GM12878 (cell line): ENCODE data around the gene PLXND1. TPM values are rescaled to one million over a fixed set of nuclear protein-coding genes. Genes with fewer than 3 reads are reported as not detected.

Experiments used
- ATAC-seq: fragments of 200-7000 bp; cut with Tn5 transposase; 3 replicates; pipeline ENCODE4 v1.9.1; 2020; ENCODE audit warnings: mild to moderate bottlenecking, moderate library complexity
- Bru-seq: library from RNA; stranded (reverse); fragments of 400-500 nt; gene quantifications from one replicate; lab custom pipeline; 2021; lab: Mats Ljungman, UMichigan
- BruChase-seq, 2 experiments: library from RNA; stranded (reverse); fragments of 400-500 nt; gene quantifications; one replicate each; lab custom pipeline; 2021; lab: Mats Ljungman, UMichigan
- BruUV-seq: library from RNA; stranded (reverse); fragments of 400-500 nt; replicated peaks from 2 replicates; lab custom pipeline; 2021; lab: Mats Ljungman, UMichigan
- CTCF ChIA-PET: fragments of 300-600 bp; sonication (Branson Sonifier 250); formaldehyde crosslinking; extraction: SDS; loops from one replicate; lab custom pipeline; 2021; ENCODE audit warnings: inconsistent platforms; lab: Yijun Ruan, JAX
- POLR2A ChIA-PET: fragments of 350-600 bp; formaldehyde crosslinking; extraction: SDS; loops from one replicate; lab custom pipeline; 2021; ENCODE audit warnings: inconsistent platforms; lab: Charles Lee
- RAD21 ChIA-PET: fragments of 300-600 bp; sonication (Branson Sonifier 250); formaldehyde crosslinking; loops from one replicate; lab custom pipeline; 2023; ENCODE audit warnings: antibody characterized with exemption; ENCODE audit not compliant: unreplicated experiment; lab: Charles Lee
- SMC1A ChIA-PET: fragments of 300-600 bp; sonication (Branson Sonifier 250); formaldehyde crosslinking; loops from one replicate; lab custom pipeline; 2023; ENCODE audit not compliant: unreplicated experiment, uncharacterized antibody; lab: Charles Lee
- DNase-seq: peaks from one replicate; pipeline ENCODE4 v3.0.0-alpha.2; 2011; ENCODE audit warnings: low read depth, low spot score
- FAIRE-seq: peaks from 3 replicates; lab custom pipeline; 2011; peaks lifted over from hg19 to GRCh38; lab: Jason Lieb, UNC
- H2AFZ ChIP-seq: 2 replicates; pipeline ENCODE4 v1.6.0; 2011; ENCODE audit warnings: low read depth, low read length, control low read depth; ENCODE audit not compliant: control insufficient read depth
- H3K27ac ChIP-seq: 2 replicates; pipeline ENCODE4 v1.5.1; 2011; ENCODE audit warnings: control low read depth; ENCODE audit not compliant: control insufficient read depth, insufficient read depth
- H3K27me3 ChIP-seq, 2 experiments: replicated peaks in 1 of 2; 2 replicates each; pipeline versions ENCODE4 v1.6.0 to v1.6.1; 2011; ENCODE audit warnings: low read length in 1 of 2; ENCODE audit not compliant: control insufficient read depth in 2 of 2, insufficient read depth in 2 of 2
- H3K36me3 ChIP-seq, 2 experiments: 2 replicates each; pipeline ENCODE4 v1.5.1; 2011; ENCODE audit warnings: low read length in 1 of 2; ENCODE audit not compliant: control insufficient read depth in 2 of 2, insufficient read depth in 2 of 2
- H3K4me1 ChIP-seq: 2 replicates; pipeline ENCODE4 v1.6.1; 2011; ENCODE audit warnings: mild to moderate bottlenecking, low read length, moderate library complexity, mixed read lengths; ENCODE audit not compliant: control insufficient read depth, insufficient read depth
- H3K4me2 ChIP-seq: 2 replicates; pipeline ENCODE4 v1.6.0; 2011; ENCODE audit warnings: control low read depth; ENCODE audit not compliant: control insufficient read depth, insufficient read depth
- H3K4me3 ChIP-seq: fragments of 200-600 bp; sonication (generic); 2 replicates; pipeline ENCODE4 v1.5.1; 2016
- H3K79me2 ChIP-seq: 2 replicates; pipeline ENCODE4 v1.6.0; 2011; ENCODE audit warnings: low read length; ENCODE audit not compliant: control insufficient read depth, insufficient read depth
- H3K9ac ChIP-seq: 2 replicates; pipeline ENCODE4 v1.8.0; 2011; ENCODE audit warnings: low read length, control low read depth, mixed read lengths; ENCODE audit not compliant: control insufficient read depth, insufficient read depth
- H3K9me3 ChIP-seq: replicated peaks from 3 replicates; pipeline ENCODE4 v1.5.1; 2011; ENCODE audit warnings: mild to moderate bottlenecking, low read length; ENCODE audit not compliant: control insufficient read depth, insufficient read depth
- H4K20me1 ChIP-seq: 2 replicates; pipeline ENCODE4 v1.6.0; 2011; ENCODE audit not compliant: control insufficient read depth, insufficient read depth
- CHD2 ChIP-seq: IDR thresholded peaks from 2 replicates; pipeline ENCODE4 v1.6.1; 2011; ENCODE audit warnings: low read depth, low read length, improper control_type of control experiment, borderline replicate concordance
- EGR1 ChIP-seq, 2 experiments: IDR thresholded peaks; 1 replicate in 1 of 2; 2 replicates in 1 of 2; pipeline ENCODE4 v1.6.1; 2011 to 2012; ENCODE audit warnings: low read depth in 2 of 2, low read length in 2 of 2, borderline replicate concordance in 1 of 2, mild to moderate bottlenecking in 1 of 2, moderate library complexity in 1 of 2
- FOS ChIP-seq: IDR thresholded peaks from 3 replicates; pipeline ENCODE4 v1.6.1; 2011; ENCODE audit warnings: borderline replicate concordance; ENCODE audit not compliant: insufficient read length; ENCODE audit errors: extremely low read depth
- HDGF ChIP-seq: fragments of 450-650 bp; IDR thresholded peaks from 2 replicates; pipeline ENCODE4 v1.6.1; 2016; ENCODE audit warnings: antibody characterized with exemption
- RCOR1 ChIP-seq: conservative IDR thresholded peaks from 2 replicates; pipeline ENCODE4 v1.6.1; 2012; ENCODE audit warnings: low read depth, low read length, improper control_type of control experiment
- TARDBP ChIP-seq: IDR thresholded peaks from 2 replicates; pipeline ENCODE4 v1.6.1; 2016; ENCODE audit warnings: borderline replicate concordance
- YBX1 ChIP-seq: fragments of 450-650 bp; IDR thresholded peaks from 2 replicates; pipeline ENCODE4 v1.6.1; 2016; ENCODE audit warnings: antibody characterized with exemption
- WGBS: methylation state at CpG from one replicate; pipeline ENCODE4 v1.1.6; 2016; ENCODE audit warnings: low lambda C conversion rate; ENCODE audit not compliant: insufficient replicate concordance, insufficient coverage; ENCODE audit errors: missing lambda C conversion rate; 5-methylcytosine and 5-hydroxymethylcytosine counted together
- in situ Hi-C: fragments of 300-500 bp; cut with MboI; formaldehyde crosslinking; loops from 9 replicates; pipeline ENCODE4 v1.14.3; 2018; ENCODE audit warnings: mixed read lengths
- intact Hi-C: fragments of 100-400 bp; cut with micrococcal nuclease; formaldehyde crosslinking; loops from one replicate; pipeline ENCODE4 v1.14.2; 2022; ENCODE audit not compliant: unreplicated experiment
- long read RNA-seq, 2 experiments: library from polyadenylated mRNA; unstranded; transcript quantifications; one replicate each; pipeline ENCODE4 v2.0.0, GENCODE V29; 2019 to 2020
- polyA minus RNA-seq, 3 experiments: library from RNA; depleted of rRNA, polyadenylated mRNA; stranded (reverse); fragments of >200 nt; gene quantifications; 2 replicates each; pipeline ENCODE4 v1.2.3, GENCODE V29; 2011
- polyA plus RNA-seq, 11 experiments: library from polyadenylated mRNA; depleted of rRNA in 4 of 11; unstranded in 6 of 11; stranded (reverse) in 5 of 11; fragments of >200 nt; fragmentation: Nextera tagmentation in 4 of 11; fragmentation: Illumina TruSeq in 1 of 11; extraction: Ambion mirVana in 4 of 11; extraction: Trizol in 1 of 11; gene quantifications; 1 replicate in 1 of 11; 2 replicates in 10 of 11; pipeline versions ENCODE4 v1.2.1 to v1.2.3, GENCODE V29; 2011 to 2016; ENCODE audit warnings: inconsistent platforms in 2 of 11, missing spikeins in 2 of 11, low read depth in 1 of 11
- total RNA-seq, 4 experiments: library from RNA; depleted of rRNA in 3 of 4; stranded (reverse); fragments of >200 nt in 3 of 4; fragmentation: Illumina TruSeq in 1 of 4; extraction: Trizol in 1 of 4; gene quantifications; 2 replicates each; pipeline versions ENCODE4 v1.2.1 to v1.2.3, GENCODE V29; 2013 to 2021
- TF ChIP-seq, protein P1 (sequence below): fragments of 450-650 bp; IDR thresholded peaks from 2 replicates; pipeline ENCODE4 v1.6.1; 2016; ENCODE audit warnings: mild to moderate bottlenecking

Gene PLXND1, protein sequence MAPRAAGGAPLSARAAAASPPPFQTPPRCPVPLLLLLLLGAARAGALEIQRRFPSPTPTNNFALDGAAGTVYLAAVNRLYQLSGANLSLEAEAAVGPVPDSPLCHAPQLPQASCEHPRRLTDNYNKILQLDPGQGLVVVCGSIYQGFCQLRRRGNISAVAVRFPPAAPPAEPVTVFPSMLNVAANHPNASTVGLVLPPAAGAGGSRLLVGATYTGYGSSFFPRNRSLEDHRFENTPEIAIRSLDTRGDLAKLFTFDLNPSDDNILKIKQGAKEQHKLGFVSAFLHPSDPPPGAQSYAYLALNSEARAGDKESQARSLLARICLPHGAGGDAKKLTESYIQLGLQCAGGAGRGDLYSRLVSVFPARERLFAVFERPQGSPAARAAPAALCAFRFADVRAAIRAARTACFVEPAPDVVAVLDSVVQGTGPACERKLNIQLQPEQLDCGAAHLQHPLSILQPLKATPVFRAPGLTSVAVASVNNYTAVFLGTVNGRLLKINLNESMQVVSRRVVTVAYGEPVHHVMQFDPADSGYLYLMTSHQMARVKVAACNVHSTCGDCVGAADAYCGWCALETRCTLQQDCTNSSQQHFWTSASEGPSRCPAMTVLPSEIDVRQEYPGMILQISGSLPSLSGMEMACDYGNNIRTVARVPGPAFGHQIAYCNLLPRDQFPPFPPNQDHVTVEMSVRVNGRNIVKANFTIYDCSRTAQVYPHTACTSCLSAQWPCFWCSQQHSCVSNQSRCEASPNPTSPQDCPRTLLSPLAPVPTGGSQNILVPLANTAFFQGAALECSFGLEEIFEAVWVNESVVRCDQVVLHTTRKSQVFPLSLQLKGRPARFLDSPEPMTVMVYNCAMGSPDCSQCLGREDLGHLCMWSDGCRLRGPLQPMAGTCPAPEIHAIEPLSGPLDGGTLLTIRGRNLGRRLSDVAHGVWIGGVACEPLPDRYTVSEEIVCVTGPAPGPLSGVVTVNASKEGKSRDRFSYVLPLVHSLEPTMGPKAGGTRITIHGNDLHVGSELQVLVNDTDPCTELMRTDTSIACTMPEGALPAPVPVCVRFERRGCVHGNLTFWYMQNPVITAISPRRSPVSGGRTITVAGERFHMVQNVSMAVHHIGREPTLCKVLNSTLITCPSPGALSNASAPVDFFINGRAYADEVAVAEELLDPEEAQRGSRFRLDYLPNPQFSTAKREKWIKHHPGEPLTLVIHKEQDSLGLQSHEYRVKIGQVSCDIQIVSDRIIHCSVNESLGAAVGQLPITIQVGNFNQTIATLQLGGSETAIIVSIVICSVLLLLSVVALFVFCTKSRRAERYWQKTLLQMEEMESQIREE (N-terminal part only)
- total RNA-seq (2013; cell fraction: nucleolus; rRNA removed), result 1.1 and 1.7 TPM in 2 replicates
- total RNA-seq (2014; rRNA removed) (0.16 TPM in 1 of 2 replicates, not detected in the other), total RNA-seq (2014; rRNA removed; fragmentation: Illumina TruSeq; extraction: Trizol) (not detected in 2 replicates), total RNA-seq (2021) (0.66 and 2.3 TPM in 2 replicates), polyA plus RNA-seq (2011; rRNA removed) (0.01 TPM in 1 of 2 replicates, not detected in the other), polyA plus RNA-seq (2014; fragmentation: Illumina TruSeq; extraction: Trizol) (not detected in 2 replicates), polyA plus RNA-seq (2014; fragmentation: Nextera tagmentation; extraction: Ambion mirVana) (not detected), polyA plus RNA-seq (2014; rRNA removed) (0.08 and 0.72 TPM in 2 replicates), polyA plus RNA-seq (2016; fragmentation: Nextera tagmentation; extraction: Ambion mirVana) (not detected), polyA minus RNA-seq (2011; rRNA and poly(A)+ RNA removed) (0.44 and 0.46 TPM in 2 replicates), Bru-seq, nascent RNA (percentile 11 among the genes with signal in this experiment), BruChase-seq, experiment 1, labeled RNA remaining after a 6-hour chase (percentile 16 among the genes with signal in this experiment), BruChase-seq, experiment 2, labeled RNA remaining after a 2-hour chase (percentile 14 among the genes with signal in this experiment)
- polyA plus RNA-seq (2011; ENCODE audit: low read depth), result 0.49 TPM
- 0.04 TPM in 1 of 2 replicates, not detected in the other for polyA plus RNA-seq (2011; cell fraction: cytosol; rRNA removed)
- 0.45 and 0.51 TPM in 2 replicates for polyA plus RNA-seq (2011; cell fraction: nucleus; rRNA removed)
- 0.29 and 0.51 TPM in 2 replicates for polyA plus RNA-seq (2012)
- polyA minus RNA-seq (2011; cell fraction: cytosol; rRNA and poly(A)+ RNA removed), result not detected in 2 replicates
- not detected in 2 replicates for polyA minus RNA-seq (2011; cell fraction: nucleus; rRNA and poly(A)+ RNA removed)
- long read RNA-seq, experiment 1, result 0 reads
- long read RNA-seq, experiment 2, result 0 reads

DNA sequence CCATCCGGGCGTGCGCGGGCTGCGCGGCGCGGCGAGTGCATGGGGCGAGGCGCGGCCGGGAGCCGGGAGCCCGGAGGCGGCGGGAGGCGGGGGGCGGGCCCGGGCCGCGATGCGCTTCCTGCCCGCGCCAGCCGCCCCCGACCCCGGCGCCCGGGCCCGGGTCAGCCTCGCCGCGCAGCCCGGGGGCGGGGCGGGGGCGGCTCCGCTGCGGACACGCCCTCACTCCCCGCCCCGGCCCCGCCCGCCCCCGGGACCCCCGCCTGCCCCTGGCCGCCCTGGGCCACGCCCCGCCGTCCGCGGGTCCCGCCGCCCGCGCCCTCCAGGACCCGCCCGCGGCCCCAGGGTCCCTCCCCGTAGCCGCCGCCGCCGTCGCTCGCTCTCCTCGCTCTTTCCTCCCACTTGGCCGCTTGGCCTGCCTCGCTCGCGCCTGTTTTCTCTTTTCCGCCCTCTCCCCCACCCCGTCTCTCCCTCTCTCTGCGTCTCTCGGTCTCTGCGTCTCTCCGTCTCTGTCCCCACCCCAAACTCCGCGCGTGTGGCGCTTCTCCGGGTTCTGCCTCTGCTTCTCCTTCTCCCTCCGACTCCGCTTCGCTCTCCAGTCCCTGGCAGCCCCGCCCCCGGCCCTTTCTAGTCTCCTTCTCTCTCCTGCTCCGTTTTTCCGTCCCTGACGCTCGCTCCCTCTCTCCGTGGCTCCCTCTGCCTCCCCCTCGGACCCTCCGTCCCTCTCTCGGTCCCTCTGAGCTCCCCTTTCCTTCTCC lies at the start of gene PLXND1:
Gene PLXND1, minus strand, starts transcription at position 41 of the 755 bp plus-strand sequence. Its CDS starts 37 bp downstream, at position 4.
- no peak for FAIRE-seq
- peak within 1 kb of the TSS; percentile 44; the same call in 1 of the 2 replicates for H3K4me3 ChIP-seq
- no peaks in the 10 kb centered on the region for H3K79me2 ChIP-seq
- intact Hi-C loops (no loop called here), in situ Hi-C loops (no loop called here)
- no peaks in the 10 kb centered on the region for H4K20me1 ChIP-seq
- POLR2A ChIA-PET, result no interaction called here
- CTCF ChIA-PET, result interaction anchor here (0.9 kb wide), 1 partner anchor 117 kb away, joined by 3 read pairs; no protein-coding TSS in a partner anchor
- no peak within 1 kb of the TSS for H3K9ac ChIP-seq
- no peak within 1 kb of the TSS for H3K27ac ChIP-seq
- H3K4me1 ChIP-seq, result no peaks in the 10 kb centered on the region
- no peak for DNase-seq
- RAD21 ChIA-PET, result interaction anchor here (2.1 kb wide), 1 partner anchor 117 kb away, joined by 6 read pairs; no protein-coding TSS in a partner anchor
- H2AFZ ChIP-seq, result peak within 1 kb of the TSS; percentile 69
- no peaks in the 10 kb centered on the region for H3K9me3 ChIP-seq
- peak; percentile 47 for ATAC-seq
- no peak for TF ChIP-seq CHD2
- TF ChIP-seq YBX1, result no peak
- no peak for TF ChIP-seq RCOR1
- TF ChIP-seq, protein P1, sequence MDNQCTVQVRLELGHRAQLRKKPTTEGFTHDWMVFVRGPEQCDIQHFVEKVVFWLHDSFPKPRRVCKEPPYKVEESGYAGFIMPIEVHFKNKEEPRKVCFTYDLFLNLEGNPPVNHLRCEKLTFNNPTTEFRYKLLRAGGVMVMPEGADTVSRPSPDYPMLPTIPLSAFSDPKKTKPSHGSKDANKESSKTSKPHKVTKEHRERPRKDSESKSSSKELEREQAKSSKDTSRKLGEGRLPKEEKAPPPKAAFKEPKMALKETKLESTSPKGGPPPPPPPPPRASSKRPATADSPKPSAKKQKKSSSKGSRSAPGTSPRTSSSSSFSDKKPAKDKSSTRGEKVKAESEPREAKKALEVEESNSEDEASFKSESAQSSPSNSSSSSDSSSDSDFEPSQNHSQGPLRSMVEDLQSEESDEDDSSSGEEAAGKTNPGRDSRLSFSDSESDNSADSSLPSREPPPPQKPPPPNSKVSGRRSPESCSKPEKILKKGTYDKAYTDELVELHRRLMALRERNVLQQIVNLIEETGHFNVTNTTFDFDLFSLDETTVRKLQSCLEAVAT, result no peak
- no peak for TF ChIP-seq TARDBP
- TF ChIP-seq HDGF, result peak; percentile 66
- TF ChIP-seq EGR1 (IDR thresholded peaks at IDR 0.05; ENCODE audit: borderline replicate concordance in 1 of 2, low read depth in 2 of 2, low read length in 2 of 2), result peak in 1 of 2 experiments; percentile 29; a peak in 1 of 3 replicates
- TF ChIP-seq FOS, result no peak
- H3K36me3 ChIP-seq, result no peaks in the 10 kb centered on the region
- H3K27me3 ChIP-seq, result peaks cover 8 to 12% of the 10 kb centered on the region in 2 experiments; a peak in 3 of 4 replicates
- no TSS peak for BruUV-seq
- peak within 1 kb of the TSS; percentile 82 for H3K4me2 ChIP-seq
- SMC1A ChIA-PET, result no interaction called here
- 3% methylated on average over 20 of the region's 96 CpGs for WGBS
